Measurements from ENCODE around the gene CTSO.

- no peak for TF ChIP-seq CTCF (IDR thresholded peaks at IDR 0.05; ENCODE audit: control extremely low read depth in 1 of 3, insufficient read depth in 1 of 3, low read depth in 1 of 3, low read length in 3 of 3)
- no peak for TF ChIP-seq POLR2A (IDR thresholded peaks at IDR 0.05; ENCODE audit: control extremely low read depth in 1 of 2, low read depth in 2 of 2, low read length in 2 of 2)
- no peak for TF ChIP-seq NRF1 (IDR thresholded peaks at IDR 0.05; ENCODE audit: low read depth, low read length)
- TF ChIP-seq PHF8 (conservative IDR thresholded peaks at IDR 0.05; ENCODE audit: low read depth, low read length): no peak
- no peak for TF ChIP-seq SAP30 (IDR thresholded peaks at IDR 0.05; ENCODE audit: insufficient read depth, insufficient replicate concordance, low read length)
- TF ChIP-seq ATF2 (IDR thresholded peaks at IDR 0.05; ENCODE audit: low read length): no peak
- no peak for TF ChIP-seq EP300 (IDR thresholded peaks at IDR 0.05; ENCODE audit: borderline replicate concordance in 1 of 2, low read depth in 2 of 2, low read length in 2 of 2)
These were observed 5.1 kb downstream of the CTSO start for GRCh38 chr4:155948541-155948940.
